GM12873 (cell line): ENCODE results near the gene BAZ2A.

Source experiments
- TF ChIP-seq, protein P1 (sequence below): IDR thresholded peaks from 2 replicates; pipeline ENCODE4 v1.5.1; 2012; ENCODE audit warnings: low read depth, mild to moderate bottlenecking, moderate library complexity, low read length, control low read depth; ENCODE audit not compliant: insufficient read depth; ENCODE audit errors: missing control alignments

BAZ2A gene

DNA sequence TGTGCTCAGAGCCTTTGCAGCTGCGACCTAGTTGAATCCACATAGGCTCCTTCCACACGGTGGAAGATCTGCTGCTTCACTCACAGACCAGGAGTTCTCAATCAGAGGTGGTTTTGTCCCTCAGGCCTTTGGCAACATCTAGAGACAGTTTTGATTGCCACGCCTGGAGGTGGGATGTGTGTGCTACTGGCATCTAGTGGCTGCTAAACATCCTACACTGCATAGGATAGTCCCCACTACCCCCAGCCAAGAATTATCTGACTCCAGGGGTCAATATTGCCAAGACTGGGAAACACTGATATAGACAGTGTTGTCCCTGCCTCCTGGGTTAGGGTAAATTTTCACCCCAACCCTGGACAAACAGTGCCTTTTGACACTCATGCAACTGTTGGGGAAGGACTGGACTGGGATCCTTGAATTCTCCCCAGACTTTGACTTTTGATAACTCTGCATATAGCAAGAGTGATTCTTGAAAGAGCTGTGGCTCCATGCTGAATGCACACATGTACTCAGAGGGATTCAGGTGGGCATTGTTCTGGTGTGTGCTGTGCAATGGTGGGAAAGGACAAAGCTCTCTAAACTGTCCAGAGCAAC, 39.8 kb downstream of the BAZ2A start:
- TF ChIP-seq, protein P1, sequence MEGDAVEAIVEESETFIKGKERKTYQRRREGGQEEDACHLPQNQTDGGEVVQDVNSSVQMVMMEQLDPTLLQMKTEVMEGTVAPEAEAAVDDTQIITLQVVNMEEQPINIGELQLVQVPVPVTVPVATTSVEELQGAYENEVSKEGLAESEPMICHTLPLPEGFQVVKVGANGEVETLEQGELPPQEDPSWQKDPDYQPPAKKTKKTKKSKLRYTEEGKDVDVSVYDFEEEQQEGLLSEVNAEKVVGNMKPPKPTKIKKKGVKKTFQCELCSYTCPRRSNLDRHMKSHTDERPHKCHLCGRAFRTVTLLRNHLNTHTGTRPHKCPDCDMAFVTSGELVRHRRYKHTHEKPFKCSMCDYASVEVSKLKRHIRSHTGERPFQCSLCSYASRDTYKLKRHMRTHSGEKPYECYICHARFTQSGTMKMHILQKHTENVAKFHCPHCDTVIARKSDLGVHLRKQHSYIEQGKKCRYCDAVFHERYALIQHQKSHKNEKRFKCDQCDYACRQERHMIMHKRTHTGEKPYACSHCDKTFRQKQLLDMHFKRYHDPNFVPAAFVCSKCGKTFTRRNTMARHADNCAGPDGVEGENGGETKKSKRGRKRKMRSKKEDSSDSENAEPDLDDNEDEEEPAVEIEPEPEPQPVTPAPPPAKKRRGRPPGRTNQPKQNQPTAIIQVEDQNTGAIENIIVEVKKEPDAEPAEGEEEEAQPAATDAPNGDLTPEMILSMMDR, result peak; percentile 85

DNA sequence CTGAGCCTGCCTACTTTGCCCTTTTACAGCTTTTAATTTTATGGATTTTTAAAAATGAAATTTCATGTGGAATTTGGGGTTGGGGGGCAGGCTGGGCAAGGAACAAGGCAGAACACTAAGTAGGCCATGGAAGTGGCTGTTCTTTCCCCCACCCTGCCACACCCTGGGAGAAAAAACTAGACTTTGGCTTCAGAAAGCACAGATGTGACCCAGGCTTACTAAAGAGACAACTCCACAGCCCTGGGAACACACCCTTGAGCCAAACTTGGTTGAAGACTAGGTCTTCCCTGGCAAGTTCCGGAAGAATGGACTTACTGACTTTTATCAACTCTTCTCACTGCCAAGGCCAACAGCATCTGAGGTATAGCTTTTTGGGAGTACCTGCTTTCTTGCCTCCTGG, 40.3 kb downstream of the BAZ2A start:
- TF ChIP-seq, protein P1, result no peak

DNA sequence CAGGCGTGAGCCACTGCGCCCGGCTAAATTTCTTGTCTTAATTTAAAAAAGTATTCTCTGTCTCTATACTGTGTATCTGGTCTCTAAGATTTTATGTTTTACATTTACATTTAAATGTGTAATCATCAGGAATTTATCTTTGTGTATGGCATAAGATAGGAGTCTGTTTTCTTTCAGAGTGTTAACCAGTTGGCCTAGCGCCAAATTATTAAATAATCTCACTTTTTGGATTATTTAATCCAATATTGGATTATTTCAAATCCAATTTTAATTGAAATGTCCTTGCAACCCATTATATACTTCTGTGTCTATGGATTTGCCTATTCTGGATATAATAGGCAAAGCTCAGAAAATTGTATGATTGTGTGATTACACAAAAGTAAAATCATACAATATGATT, 45.0 kb downstream of the BAZ2A start:
- TF ChIP-seq, protein P1, result no peak

DNA sequence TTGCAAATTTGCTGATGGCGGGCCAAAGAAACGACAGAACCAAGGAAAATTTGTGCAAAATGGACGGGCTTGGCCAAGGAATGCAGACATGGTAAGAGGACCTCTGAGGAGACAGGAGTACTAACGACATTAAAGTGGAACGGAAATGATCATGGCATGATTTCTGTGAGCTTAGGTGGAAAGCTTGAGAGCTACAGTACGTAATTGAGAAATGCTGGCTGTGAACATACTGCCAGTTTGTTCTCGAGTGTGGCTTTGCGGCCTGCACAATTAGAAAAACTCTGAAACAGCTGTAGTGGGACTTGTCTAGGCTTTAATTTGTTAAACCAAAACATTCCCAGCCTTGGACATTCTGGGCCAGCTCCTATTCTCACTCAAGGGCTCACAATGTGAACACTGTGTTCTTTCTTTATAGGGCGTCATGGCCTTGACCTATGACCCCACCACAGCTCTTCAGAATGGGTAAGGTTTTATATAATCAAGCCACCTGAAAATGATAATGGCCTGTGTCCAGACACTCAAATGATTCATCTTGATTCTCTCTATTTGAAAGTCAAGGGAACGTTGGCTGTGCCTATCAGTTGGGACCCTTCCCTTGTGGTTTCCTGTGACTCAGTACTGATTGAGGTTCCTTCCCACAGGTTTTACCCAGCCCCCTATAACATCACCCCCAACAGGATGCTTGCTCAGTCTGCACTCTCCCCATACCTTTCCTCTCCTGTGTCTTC, 48.5 kb downstream of the BAZ2A start:
- TF ChIP-seq, protein P1, result no peak

DNA sequence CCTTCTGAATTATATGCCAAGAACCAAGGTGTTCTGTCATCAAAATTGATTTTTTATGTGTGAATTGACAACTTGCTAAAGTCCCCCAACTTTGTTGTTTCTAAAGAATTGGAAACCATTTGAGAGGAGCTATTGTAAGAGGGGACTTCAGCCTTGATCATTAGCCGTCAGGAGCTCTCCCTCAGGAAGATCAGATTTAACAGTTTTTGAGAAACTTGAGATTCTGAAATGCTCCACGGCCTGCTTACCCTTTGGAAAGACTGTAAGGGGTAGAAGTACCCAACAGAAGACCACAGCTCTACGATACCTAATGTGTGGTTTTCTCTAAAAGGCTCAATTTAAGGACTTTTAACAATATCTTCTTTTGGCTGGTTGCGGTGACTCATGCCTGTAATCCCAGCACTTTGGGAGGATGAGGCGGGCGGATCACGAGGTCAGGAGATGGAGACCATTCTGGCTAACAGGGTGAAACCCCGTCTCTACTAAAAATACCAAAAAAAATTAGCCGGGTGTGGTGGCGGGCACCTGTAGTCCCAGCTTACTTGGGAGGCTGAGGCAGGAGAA, 51.1 kb downstream of the BAZ2A start:
- TF ChIP-seq, protein P1, result no peak

DNA sequence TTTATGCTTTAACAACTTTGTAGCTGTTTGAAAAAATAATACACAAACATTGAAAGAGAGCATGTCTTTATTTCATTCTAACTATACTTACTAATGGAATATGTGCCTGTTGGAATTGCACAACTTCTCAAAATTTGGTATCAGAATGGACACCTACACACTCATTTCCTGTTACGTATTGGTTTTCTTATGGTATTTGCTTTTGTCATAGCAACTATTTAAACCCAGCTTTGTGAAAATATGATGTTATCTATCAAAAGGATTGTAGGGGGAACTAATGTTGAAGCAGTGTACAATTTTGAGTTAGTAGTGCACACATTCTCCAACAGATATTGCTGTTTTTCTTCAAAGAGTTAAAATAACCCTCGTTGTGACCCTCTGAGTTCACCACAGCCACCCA, 55.9 kb downstream of the BAZ2A start:
- TF ChIP-seq, protein P1, result no peak

DNA sequence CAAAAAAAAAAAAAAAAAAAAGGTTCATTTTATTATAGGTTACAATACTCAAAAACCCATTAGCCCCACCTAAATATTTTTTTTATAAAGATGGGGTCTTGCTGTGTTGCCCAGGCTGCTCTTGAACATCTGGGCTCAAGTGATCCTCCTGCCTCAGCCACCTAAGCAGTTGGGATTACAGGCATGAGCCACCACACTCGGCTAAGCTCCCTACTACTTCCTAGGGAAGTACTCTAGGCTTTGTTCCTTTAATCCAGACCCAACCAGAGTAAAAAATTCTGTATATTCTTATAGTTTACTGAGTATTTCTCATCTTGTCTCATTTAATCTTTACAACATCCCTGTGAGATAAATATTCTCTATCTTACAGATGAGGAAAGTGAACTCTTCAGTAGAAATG, 57.8 kb downstream of the BAZ2A start:
- TF ChIP-seq, protein P1, result no peak
